ENCODE data around the gene SCP2.

- TF ChIP-seq CTCF (IDR thresholded peaks at IDR 0.05; ENCODE audit: insufficient read depth, low read depth, low read length) (no peak), EZH2 (IDR thresholded peaks at IDR 0.05; ENCODE audit: insufficient read depth, low read length) (no peak)
Measured at GRCh38 chr1:53011175-53011574, 84.1 kb downstream of the SCP2 start.

All from astrocyte (in vitro differentiated cells and primary cell).